Hepatocyte (in vitro differentiated cells): ENCODE results near the gene EPHA5.

Source experiments
- CTCF ChIP-seq: fragments of 200-600 bp; sonication (generic); IDR thresholded peaks from 2 replicates; pipeline ENCODE4 v1.5.1; 2016; ENCODE audit warnings: antibody characterized with exemption, mild to moderate bottlenecking; ENCODE audit not compliant: poor library complexity
- EZH2 ChIP-seq: fragments of 200-600 bp; sonication (generic); IDR thresholded peaks from 2 replicates; pipeline ENCODE4 v1.6.1; 2016; ENCODE audit warnings: antibody characterized with exemption, mild to moderate bottlenecking, borderline replicate concordance
- EZH2phosphoT487 ChIP-seq: fragments of 200-600 bp; sonication (generic); IDR thresholded peaks from one replicate; pipeline ENCODE4 v1.6.1; 2018; ENCODE audit warnings: antibody characterized with exemption, mild to moderate bottlenecking, low read depth, moderate library complexity; ENCODE audit not compliant: unreplicated experiment, severe bottlenecking

GRCh38 chr4:65393078-65393477, 277.2 kb downstream of the EPHA5 start:
- TF ChIP-seq CTCF (no peak), EZH2 (no peak), EZH2phosphoT487 (no peak)
